HG03108 (cell line): ENCODE data around the gene KLHL28.

Experiments
- ATAC-seq: cut with Tn5 transposase; IDR thresholded peaks from one replicate; pipeline ENCODE4 v1.9.1; 2021; ENCODE audit warnings: moderate library complexity; ENCODE audit not compliant: unreplicated experiment

Gene KLHL28, protein sequence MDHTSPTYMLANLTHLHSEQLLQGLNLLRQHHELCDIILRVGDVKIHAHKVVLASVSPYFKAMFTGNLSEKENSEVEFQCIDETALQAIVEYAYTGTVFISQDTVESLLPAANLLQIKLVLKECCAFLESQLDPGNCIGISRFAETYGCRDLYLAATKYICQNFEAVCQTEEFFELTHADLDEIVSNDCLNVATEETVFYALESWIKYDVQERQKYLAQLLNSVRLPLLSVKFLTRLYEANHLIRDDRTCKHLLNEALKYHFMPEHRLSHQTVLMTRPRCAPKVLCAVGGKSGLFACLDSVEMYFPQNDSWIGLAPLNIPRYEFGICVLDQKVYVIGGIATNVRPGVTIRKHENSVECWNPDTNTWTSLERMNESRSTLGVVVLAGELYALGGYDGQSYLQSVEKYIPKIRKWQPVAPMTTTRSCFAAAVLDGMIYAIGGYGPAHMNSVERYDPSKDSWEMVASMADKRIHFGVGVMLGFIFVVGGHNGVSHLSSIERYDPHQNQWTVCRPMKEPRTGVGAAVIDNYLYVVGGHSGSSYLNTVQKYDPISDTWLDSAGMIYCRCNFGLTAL

DNA sequence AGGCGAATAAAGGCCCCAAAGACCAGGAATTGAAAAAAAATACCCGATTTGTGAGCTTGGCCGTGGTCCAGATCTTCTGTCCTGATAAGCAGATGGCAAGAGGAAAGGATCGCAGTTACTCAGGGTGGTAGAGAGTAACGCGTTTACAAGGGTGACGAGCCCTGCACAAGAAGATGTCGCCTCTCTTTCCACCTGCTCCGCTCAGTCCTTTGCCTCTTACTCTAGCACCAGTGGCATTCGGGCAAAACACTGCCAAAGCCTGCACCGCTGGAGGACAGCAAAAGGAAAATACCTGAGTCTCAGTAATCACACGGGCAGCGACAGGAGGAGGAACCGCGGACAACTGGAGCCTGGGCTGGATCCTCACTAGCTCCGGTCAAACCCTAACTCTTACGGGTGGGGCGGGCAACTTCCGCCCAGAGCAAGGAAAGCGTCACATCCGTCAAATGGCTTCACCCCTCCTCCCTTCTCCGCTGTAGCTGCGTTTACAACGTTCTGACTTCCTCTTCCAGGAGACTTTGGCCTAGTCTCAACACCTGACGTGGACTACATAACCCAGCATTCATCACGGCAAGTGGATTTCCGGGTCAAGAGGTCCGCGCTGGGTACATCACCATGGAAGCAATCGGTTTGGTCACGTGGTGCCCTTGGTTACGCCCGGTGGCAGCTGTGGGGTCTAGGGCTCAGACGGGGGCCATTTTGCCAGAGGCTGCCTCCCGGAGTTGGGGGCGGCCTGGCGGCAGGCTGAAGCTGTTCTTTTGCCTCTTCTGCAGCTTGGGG lies at the start of gene KLHL28, which contains the start of gene TOGARAM1:
TSS of gene KLHL28 (minus strand) at position 394 of the 780 bp plus-strand sequence. CDS start 16,019 bp downstream, outside the sequence.
TSS of gene TOGARAM1 (plus strand) at position 637 of the 780 bp plus-strand sequence. CDS start 232 bp downstream, outside the sequence.
- ATAC-seq: peak; percentile 93

DNA sequence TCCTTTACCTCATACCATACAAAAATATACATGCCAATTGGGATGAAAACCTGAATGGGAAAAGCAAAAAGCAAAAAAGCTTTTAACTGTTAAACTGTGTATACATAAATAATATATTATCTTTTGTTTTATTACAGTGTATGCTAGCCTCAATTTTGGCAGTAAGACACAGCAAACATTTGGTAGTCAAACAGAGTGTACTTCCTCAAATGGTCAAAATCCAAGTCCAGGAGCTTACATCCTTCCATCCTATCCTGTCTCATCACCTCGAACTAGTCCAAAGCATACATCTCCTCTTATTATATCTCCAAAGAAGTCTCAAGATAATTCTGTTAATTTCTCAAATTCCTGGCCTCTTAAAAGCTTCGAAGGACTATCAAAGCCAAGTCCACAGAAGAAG lies 42.2 kb upstream of the KLHL28 start:
- no peak for ATAC-seq

GRCh38 chr14:44995770-44996294 lies 34.1 kb upstream of the KLHL28 start:
- ATAC-seq: no peak

- no peak for ATAC-seq
These were observed 33.4 kb upstream of the KLHL28 start for GRCh38 chr14:44995196-44995595.

DNA sequence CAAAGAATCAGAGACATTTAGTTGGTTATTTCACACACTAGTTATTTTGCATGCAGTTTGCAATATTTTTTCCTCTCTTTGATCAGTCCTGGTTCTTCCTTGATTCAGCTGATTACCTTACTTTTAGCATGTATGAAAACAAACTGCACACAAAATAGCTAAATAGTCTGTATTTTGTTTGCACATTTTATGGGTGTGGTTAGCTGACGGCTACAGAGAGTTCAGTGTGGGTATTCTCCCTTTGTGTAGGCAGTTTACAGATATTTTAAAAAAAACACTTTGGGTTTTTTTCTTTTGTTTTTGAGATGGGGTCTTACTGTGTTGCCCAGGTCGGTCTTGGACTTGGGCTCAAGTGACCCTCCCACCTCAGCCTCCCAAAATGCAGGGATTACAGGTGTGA lies 28.8 kb upstream of the KLHL28 start:
- ATAC-seq: no peak

DNA sequence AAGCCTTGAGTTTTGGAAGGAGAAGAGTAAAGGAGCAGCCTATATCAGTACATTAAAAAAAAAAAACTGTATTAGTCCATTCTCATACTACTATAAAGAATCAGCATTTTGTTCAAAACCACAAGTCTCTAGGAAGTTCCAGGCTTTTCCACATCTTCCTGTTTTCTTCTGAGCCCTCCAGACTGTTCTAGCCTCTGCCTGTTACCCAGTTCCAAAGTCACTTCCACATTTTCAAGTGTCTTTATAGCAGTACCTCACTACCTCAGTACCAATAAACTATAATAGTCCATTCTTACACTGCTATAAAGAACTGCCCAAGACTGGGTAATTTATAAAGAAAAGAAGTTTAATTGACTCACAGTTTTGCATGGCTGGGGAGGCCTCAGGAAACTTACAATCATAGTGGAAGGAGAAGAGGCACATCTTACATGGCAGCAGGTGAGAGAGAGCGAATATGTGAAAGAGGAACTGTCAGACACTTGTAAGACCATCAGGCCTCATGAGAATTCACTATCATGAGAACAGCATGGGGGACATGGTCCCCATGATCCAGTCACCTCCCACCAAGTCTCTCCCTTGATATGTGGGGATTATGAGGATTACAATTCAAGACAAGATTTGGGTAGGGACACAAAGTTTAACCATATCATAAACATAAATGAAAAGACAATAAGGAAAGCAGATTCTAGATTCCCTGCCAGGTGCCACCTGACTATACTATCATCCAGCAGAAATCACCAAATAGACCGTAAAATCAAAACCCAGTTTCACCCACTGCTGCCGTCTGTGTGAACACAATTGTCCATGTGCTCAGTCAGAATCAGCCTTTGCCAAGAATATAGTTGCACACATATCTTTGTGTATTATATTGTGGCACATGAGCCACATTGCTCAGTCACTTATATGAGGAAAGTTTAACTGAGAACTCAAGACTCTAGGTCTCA lies 28.0 kb upstream of the KLHL28 start:
- ATAC-seq: no peak

DNA sequence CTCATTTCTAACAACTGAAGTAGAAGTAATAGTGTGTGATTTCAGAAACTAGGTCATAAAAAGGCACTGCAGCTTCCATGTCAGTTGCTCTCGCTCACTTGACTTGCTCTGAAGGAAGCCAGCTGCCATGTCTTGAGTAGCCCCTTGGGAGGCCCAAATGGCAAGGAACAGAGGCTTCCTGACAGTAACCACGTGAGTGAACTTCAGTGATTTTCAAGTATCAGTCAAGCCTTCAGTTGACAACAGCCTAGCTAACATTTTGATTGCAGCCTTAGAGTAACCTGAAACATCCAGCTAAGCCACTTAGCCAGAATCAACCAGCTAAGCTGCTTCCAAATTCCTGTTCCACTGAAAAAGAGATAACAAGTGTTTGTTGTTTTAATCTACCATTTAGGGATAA lies 26.9 kb upstream of the KLHL28 start:
- no peak for ATAC-seq

- ATAC-seq: no peak
These were observed 20.8 kb upstream of the KLHL28 start for GRCh38 chr14:44982594-44982993.

DNA sequence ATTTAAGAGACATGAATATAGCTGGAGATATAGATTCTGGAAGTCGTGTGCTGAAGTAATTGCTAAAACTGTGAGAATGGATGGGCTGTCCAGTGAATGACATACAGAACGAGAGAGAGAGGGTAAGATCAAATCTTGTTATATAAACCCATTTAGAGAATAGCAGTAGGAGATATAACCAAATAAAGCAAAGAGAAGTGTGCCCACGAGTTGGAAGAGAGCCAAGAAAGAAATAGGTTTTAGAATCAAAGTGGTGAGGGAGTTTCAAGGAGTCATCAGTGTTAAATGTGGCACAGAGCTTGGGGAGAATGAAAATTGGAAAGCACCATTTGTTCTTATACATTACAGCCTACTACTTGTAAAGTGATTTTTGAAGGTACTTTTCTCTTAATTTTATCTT lies 19.5 kb upstream of the KLHL28 start:
- ATAC-seq: no peak

GRCh38 chr14:44979740-44980356 lies 18.1 kb upstream of the KLHL28 start:
- no peak for ATAC-seq

- ATAC-seq: no peak
These were observed 17.5 kb upstream of the KLHL28 start for GRCh38 chr14:44979273-44979672.

DNA sequence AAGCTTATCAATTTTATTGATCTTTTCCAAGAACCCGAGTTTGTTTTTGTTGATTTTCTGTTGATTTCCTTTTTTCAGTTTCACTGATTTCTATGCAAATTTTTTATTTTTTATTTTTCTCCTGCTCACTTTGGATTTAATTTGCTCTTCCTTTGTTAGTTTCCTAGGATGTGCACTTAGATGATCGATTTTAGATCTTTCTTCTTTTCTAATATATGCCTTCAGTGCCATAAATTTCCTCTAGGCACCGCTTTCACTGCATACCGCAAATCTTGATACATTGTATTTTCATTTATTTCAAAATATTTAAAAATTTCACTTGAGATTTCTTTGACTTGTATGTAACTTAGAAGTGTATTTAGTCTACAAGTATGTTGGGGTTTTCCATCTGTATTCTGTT lies 9.7 kb upstream of the KLHL28 start:
- ATAC-seq: no peak

DNA sequence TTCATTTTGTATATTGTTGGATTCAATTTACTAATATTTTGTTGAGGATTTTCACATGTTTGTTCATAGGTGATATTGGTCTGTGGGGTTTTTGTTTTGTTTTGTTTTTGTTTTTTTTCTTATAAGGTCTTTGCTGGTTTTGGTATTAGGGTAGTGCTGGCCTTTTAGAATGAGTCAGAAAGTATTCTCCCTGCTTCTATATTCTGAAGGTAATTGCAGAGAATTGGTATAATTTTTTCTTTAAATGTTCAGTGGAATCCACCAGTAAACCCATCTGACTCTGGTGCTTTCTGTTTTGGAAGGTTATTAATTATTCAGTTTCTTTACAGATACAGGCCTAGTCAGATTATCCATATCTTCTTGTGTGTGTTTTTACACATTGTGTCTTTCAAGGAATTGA lies 9.2 kb upstream of the KLHL28 start:
- no peak for ATAC-seq

- no peak for ATAC-seq
These were observed 7.0 kb upstream of the KLHL28 start for GRCh38 chr14:44968714-44969113.

- ATAC-seq: no peak
These were observed 5.0 kb upstream of the KLHL28 start for GRCh38 chr14:44966601-44967336.

DNA sequence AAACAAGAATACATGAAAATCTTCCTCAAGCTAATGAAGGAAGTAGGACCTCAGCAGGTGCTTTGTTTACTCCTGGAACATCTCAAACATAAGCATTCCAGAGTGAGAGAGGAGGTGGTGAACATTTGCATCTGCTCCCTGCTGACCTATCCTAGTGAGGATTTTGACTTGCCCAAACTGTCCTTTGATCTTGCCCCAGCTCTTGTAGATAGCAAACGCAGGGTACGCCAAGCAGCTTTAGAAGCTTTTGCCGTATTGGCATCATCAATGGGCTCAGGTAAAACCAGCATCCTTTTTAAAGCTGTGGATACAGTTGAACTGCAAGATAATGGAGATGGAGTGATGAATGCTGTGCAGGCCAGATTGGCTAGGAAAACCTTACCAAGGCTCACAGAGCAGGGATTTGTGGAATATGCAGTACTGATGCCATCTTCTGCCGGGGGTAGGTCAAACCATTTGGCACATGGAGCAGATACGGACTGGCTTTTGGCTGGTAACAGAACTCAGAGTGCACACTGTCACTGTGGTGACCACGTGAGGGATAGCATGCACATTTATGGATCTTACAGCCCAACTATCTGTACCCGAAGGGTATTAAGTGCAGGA lies 2.1 kb upstream of the KLHL28 start:
- ATAC-seq: no peak

GRCh38 chr14:44963044-44963528 lies 1.3 kb upstream of the KLHL28 start:
- ATAC-seq: no peak

DNA sequence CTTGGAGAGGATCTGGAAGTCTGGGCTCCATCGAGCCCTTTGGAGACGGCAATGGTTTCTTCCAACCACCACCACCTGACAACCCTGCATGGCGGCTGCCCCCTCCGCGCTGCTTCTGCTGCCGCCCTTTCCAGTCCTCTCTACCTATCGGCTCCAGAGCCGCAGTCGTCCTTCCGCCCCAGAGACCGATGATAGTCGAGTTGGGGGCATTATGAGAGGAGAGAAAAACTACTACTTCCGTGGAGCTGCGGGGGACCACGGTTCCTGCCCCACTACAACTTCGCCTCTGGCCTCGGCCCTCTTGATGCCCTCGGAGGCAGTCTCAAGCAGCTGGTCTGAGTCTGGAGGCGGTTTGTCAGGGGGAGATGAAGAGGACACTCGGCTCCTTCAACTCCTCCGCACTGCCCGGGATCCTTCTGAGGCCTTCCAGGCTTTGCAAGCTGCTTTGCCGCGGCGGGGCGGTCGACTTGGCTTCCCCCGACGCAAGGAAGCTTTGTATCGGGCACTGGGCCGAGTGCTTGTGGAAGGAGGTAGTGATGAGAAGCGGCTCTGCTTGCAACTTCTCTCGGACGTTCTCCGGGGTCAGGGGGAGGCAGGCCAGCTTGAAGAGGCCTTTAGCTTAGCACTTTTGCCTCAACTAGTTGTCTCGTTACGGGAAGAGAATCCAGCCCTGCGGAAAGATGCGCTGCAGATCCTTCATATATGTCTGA lies 742 bp upstream of the KLHL28 start:
- ATAC-seq: peak; percentile 27
